HepG2 (cell line): Measurements from ENCODE around the gene PTPRQ. TPM values are rescaled to one million over a fixed set of nuclear protein-coding genes. Genes with fewer than 3 reads are reported as not detected.

ENCODE experiments used
- ATAC-seq: fragments of 200-7000 bp; cut with Tn5 transposase; 3 replicates; pipeline ENCODE4 v1.9.1; 2020; ENCODE audit warnings: mild to moderate bottlenecking, moderate library complexity
- BruUV-seq: library from RNA; stranded (reverse); fragments of 400-500 nt; replicated peaks from 2 replicates; lab custom pipeline; 2021; lab: Mats Ljungman, UMichigan
- CTCF ChIA-PET: fragments of 300-600 bp; formaldehyde crosslinking; extraction: SDS; loops from one replicate; lab custom pipeline; 2021; ENCODE audit warnings: low total read pairs, inconsistent platforms, low intra/inter-chr PET ratio; lab: Yijun Ruan, JAX
- POLR2A ChIA-PET: fragments of 350-600 bp; sonication (Branson Sonifier 250); formaldehyde crosslinking; loops from one replicate; lab custom pipeline; 2020; ENCODE audit warnings: antibody characterized with exemption, inconsistent platforms; lab: Yijun Ruan, JAX
- DNase-seq: peaks from one replicate; pipeline ENCODE4 v3.0.0-alpha.2; 2015; ENCODE audit warnings: low spot score
- FAIRE-seq: peaks from 3 replicates; lab custom pipeline; 2011; peaks lifted over from hg19 to GRCh38; lab: Jason Lieb, UNC
- H2AFZ ChIP-seq: one replicate; pipeline ENCODE4 v1.6.1; 2011; ENCODE audit warnings: low read length, inconsistent platforms
- H3K27ac ChIP-seq: fragments of 300-600 bp; 3 replicates; pipeline ENCODE4 v1.8.0; 2011; ENCODE audit warnings: mixed run types, mild to moderate bottlenecking, mixed read lengths, low read length, inconsistent platforms; ENCODE audit not compliant: insufficient read depth; ENCODE audit errors: extremely low read length
- H3K27me3 ChIP-seq, 2 experiments: fragments of 200-600 bp in 1 of 2; 2 replicates in 1 of 2; 3 replicates in 1 of 2; pipeline versions ENCODE4 v1.6.0 to v1.8.0; 2011; ENCODE audit warnings: low read length in 2 of 2, mild to moderate bottlenecking in 2 of 2, moderate library complexity in 2 of 2, inconsistent platforms in 1 of 2; ENCODE audit not compliant: insufficient read depth in 2 of 2, control insufficient read depth in 1 of 2
- H3K36me3 ChIP-seq, 2 experiments: fragments of 200-600 bp in 1 of 2; replicated peaks in 1 of 2; 2 replicates in 1 of 2; 3 replicates in 1 of 2; pipeline versions ENCODE4 v1.5.1 to v1.8.0; 2011; ENCODE audit warnings: low read length in 2 of 2, inconsistent platforms in 1 of 2; ENCODE audit not compliant: insufficient read depth in 2 of 2, control insufficient read depth in 1 of 2
- H3K4me1 ChIP-seq: 2 replicates; pipeline ENCODE4 v1.5.1; 2012; ENCODE audit warnings: low read length, inconsistent platforms; ENCODE audit not compliant: insufficient read depth
- H3K4me2 ChIP-seq: 2 replicates; pipeline ENCODE4 v1.6.0; 2011; ENCODE audit warnings: low read depth, low read length, inconsistent platforms
- H3K4me3 ChIP-seq, 3 experiments: fragments of 200-600 bp in 1 of 3; sonication (generic), shearing (Covaris generic) in 1 of 3; replicated peaks in 1 of 3; 2 replicates each; pipeline ENCODE4 v1.5.1; 2011 to 2016; ENCODE audit warnings: low read length in 3 of 3, inconsistent platforms in 2 of 3, low read depth in 2 of 3, mild to moderate bottlenecking in 2 of 3, control low read depth in 1 of 3, mixed read lengths in 1 of 3; ENCODE audit not compliant: insufficient read depth in 1 of 3
- H3K79me2 ChIP-seq: one replicate; pipeline ENCODE4 v1.6.1; 2011; ENCODE audit warnings: low read length, inconsistent platforms; ENCODE audit not compliant: insufficient read depth
- H3K9ac ChIP-seq: 2 replicates; pipeline ENCODE4 v1.6.0; 2011; ENCODE audit warnings: mild to moderate bottlenecking, low read depth, low read length, inconsistent platforms; ENCODE audit not compliant: insufficient read depth
- H3K9me3 ChIP-seq: 2 replicates; pipeline ENCODE4 v1.5.1; 2012; ENCODE audit warnings: mild to moderate bottlenecking, low read length
- H4K20me1 ChIP-seq: 2 replicates; pipeline ENCODE4 v1.6.0; 2011; ENCODE audit warnings: inconsistent platforms, mild to moderate bottlenecking, low read length, moderate library complexity; ENCODE audit not compliant: insufficient read depth
- MBNL3 ChIP-seq: fragments of 250-450 bp; sonication (Bioruptor Pico); conservative IDR thresholded peaks from 2 replicates; pipeline ENCODE4 v1.8.0; 2022; ENCODE audit warnings: mild to moderate bottlenecking, inconsistent platforms
- SIN3B ChIP-seq: fragments of 150-350 bp; IDR thresholded peaks from 2 replicates; pipeline ENCODE4 v1.6.1; 2014; ENCODE audit warnings: low read length
- ZNF83 ChIP-seq: sonication (generic); formaldehyde crosslinking; IDR thresholded peaks from 2 replicates; pipeline ENCODE4 v1.4.0; 2020; ENCODE audit warnings: missing genetic modification reagents, mild to moderate bottlenecking, borderline replicate concordance
- WGBS: methylation state at CpG from one replicate; pipeline ENCODE4 v1.1.6; 2017; ENCODE audit warnings: low lambda C conversion rate; 5-methylcytosine and 5-hydroxymethylcytosine counted together
- in situ Hi-C: cut with HindIII; loops from 2 replicates; pipeline ENCODE4 v1.10.0; 2017; ENCODE audit warnings: low pct_unique_long_range_greater_than_20kb; ENCODE audit not compliant: extremely low pct_ligation_motif_present
- intact Hi-C: fragments of 100-400 bp; cut with micrococcal nuclease; formaldehyde crosslinking; loops from one replicate; pipeline ENCODE4 v1.10.0; 2022; ENCODE audit not compliant: unreplicated experiment
- polyA plus RNA-seq, 8 experiments: library from polyadenylated mRNA; depleted of rRNA in 3 of 8; stranded (reverse) in 7 of 8; unstranded in 1 of 8; fragments of >200 nt; fragmentation: Illumina TruSeq in 4 of 8; extraction: Trizol in 4 of 8; gene quantifications; 2 replicates each; pipeline versions ENCODE4 v1.2.1 to v1.2.3, GENCODE V29; 2011 to 2016; ENCODE audit warnings: low read depth in 4 of 8, missing spikeins in 1 of 8, mixed read lengths in 1 of 8; ENCODE audit not compliant: insufficient read depth in 1 of 8
- total RNA-seq, 5 experiments: library from RNA; depleted of rRNA; stranded (reverse); fragments of >200 nt; fragmentation: Illumina TruSeq; extraction: Trizol; gene quantifications; 2 replicates each; pipeline ENCODE4 v1.2.3, GENCODE V29; 2016; ENCODE audit warnings: low read depth in 1 of 5
- TF ChIP-seq, protein P1 (sequence below): sonication (generic); formaldehyde crosslinking; IDR thresholded peaks from 2 replicates; pipeline ENCODE4 v1.5.0; 2020; ENCODE audit warnings: missing genetic modification reagents
- TF ChIP-seq, protein P2 (sequence below): sonication (generic); formaldehyde crosslinking; IDR thresholded peaks from 2 replicates; pipeline ENCODE4 v1.4.0; 2020; ENCODE audit warnings: low read depth, mild to moderate bottlenecking, missing genetic modification reagents

Gene PTPRQ
- total and polyA plus RNA-seq, 2 of the 13 experiments (the other 11 are each of a cell fraction or from before 2014, with no cell fraction given): not detected

GRCh38 chr12:80443974-80444666 is at the start of gene PTPRQ (continued):
- TF ChIP-seq, protein P1, sequence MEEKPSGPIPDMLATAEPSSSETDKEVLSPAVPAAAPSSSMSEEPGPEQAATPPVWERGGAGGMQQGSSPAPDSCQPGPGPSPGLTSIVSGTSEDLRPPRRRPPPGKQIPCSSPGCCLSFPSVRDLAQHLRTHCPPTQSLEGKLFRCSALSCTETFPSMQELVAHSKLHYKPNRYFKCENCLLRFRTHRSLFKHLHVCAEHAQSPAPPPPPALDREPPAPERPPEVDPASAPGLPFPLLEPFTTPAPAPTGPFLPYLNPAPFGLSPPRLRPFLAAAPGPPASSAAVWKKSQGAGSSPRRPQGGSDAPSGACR: no peak
- TF ChIP-seq SIN3B: no peak
- no peak for TF ChIP-seq MBNL3 (CRISPR knock-in tag)
- no peak for TF ChIP-seq ZNF83 (CRISPR knock-in tag)

GRCh38 chr12:80400571-80400991 is 43.5 kb upstream of the PTPRQ start:
- no peaks in the 10 kb centered on the region for H3K79me2 ChIP-seq
- no peak overlapping the region for H3K4me2 ChIP-seq
- no peaks in the 10 kb centered on the region for H3K9me3 ChIP-seq
- no peak overlapping the region for H3K9ac ChIP-seq
- H3K27ac ChIP-seq: no peak overlapping the region
- DNase-seq: no peak
- H3K27me3 ChIP-seq: no peaks in the 10 kb centered on the region; a peak in 1 of 5 replicates
- no peak for ATAC-seq
- FAIRE-seq: no peak
- no peak overlapping the region for H3K4me3 ChIP-seq
- no peak overlapping the region for H2AFZ ChIP-seq
- no peaks in the 10 kb centered on the region for H4K20me1 ChIP-seq
- no peaks in the 10 kb centered on the region for H3K36me3 ChIP-seq
- ChIA-PET POLR2A (no interaction called here), CTCF (no interaction called here)
- 49% methylated on average over 8 of the region's 20 CpGs for WGBS
- no TSS peak for BruUV-seq
- H3K4me1 ChIP-seq: no peaks in the 10 kb centered on the region
- TF ChIP-seq, protein P2, sequence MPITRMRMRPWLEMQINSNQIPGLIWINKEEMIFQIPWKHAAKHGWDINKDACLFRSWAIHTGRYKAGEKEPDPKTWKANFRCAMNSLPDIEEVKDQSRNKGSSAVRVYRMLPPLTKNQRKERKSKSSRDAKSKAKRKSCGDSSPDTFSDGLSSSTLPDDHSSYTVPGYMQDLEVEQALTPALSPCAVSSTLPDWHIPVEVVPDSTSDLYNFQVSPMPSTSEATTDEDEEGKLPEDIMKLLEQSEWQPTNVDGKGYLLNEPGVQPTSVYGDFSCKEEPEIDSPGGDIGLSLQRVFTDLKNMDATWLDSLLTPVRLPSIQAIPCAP: no peak
- in situ Hi-C loops (loop anchor here (10.0 kb wide), 1 partner anchor 344 kb away; no protein-coding TSS in a partner anchor), intact Hi-C loops (no loop called here)
